ENCODE data around the gene ARHGAP21.

The ARHGAP21 gene

DNA sequence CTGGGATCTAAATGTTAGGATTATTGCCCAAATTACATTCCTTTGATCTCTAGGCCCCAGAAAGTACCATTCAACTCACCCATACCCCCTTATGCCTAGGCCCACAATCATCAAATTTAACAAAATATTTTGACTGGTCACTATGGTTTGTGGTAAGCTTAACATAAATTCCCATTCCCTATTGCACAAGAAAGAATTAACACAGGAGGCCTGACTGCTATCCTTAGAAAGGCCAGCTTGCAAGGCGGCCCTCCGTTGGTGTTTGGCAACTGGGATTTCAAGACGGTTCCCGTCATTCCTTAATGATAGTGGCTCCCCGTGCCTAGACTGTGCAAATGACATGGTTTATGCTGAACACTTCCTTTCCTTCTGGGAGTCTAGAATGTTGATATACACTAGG is 29.6 kb downstream of the ARHGAP21 start:
- no peak overlapping the region for H3K27ac ChIP-seq
- TF ChIP-seq, protein P1, sequence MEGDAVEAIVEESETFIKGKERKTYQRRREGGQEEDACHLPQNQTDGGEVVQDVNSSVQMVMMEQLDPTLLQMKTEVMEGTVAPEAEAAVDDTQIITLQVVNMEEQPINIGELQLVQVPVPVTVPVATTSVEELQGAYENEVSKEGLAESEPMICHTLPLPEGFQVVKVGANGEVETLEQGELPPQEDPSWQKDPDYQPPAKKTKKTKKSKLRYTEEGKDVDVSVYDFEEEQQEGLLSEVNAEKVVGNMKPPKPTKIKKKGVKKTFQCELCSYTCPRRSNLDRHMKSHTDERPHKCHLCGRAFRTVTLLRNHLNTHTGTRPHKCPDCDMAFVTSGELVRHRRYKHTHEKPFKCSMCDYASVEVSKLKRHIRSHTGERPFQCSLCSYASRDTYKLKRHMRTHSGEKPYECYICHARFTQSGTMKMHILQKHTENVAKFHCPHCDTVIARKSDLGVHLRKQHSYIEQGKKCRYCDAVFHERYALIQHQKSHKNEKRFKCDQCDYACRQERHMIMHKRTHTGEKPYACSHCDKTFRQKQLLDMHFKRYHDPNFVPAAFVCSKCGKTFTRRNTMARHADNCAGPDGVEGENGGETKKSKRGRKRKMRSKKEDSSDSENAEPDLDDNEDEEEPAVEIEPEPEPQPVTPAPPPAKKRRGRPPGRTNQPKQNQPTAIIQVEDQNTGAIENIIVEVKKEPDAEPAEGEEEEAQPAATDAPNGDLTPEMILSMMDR (conservative IDR thresholded peaks at IDR 0.05; ENCODE audit: low read depth): no peak
- no peak for DNase-seq (ENCODE audit: low spot score)
- POLR2A ChIA-PET (ENCODE audit: low non-redundant PET): no interaction called here
- CTCF ChIA-PET: interaction anchor here (0.6 kb wide), 1 partner anchor 1942 kb away, joined by 3 read pairs; no protein-coding TSS in a partner anchor

DNA sequence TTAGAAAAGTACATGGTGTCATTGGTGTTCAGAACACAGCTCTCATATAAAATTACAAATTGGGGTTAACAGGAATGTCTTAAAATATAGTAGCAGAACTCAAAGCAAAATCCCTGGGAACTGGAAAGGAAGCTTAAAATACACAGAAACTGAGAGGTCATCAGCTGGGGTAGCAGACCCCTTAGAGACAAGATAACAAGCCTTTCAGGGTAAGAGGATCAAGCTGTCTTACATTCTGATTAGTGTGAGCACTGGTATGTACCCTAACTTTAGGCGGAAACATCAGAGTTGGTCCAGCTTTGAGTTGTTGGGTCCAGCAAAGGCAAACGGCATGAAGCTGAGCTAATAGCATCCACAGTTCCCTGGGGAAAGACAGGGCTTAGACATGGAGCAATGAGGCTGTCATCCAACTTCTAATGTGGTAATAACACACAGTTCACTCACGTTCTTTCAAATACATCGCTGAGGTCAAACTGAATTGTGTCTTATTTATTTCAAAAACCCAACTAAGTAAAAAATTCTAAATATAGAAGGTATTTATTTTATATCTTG is 32.6 kb downstream of the ARHGAP21 start:
- TF ChIP-seq, protein P1 (conservative IDR thresholded peaks at IDR 0.05; ENCODE audit: low read depth): no peak
- no peak overlapping the region for H3K27ac ChIP-seq
- no peak for DNase-seq (ENCODE audit: low spot score)
- ChIA-PET CTCF (no interaction called here), POLR2A (ENCODE audit: low non-redundant PET) (no interaction called here)

DNA sequence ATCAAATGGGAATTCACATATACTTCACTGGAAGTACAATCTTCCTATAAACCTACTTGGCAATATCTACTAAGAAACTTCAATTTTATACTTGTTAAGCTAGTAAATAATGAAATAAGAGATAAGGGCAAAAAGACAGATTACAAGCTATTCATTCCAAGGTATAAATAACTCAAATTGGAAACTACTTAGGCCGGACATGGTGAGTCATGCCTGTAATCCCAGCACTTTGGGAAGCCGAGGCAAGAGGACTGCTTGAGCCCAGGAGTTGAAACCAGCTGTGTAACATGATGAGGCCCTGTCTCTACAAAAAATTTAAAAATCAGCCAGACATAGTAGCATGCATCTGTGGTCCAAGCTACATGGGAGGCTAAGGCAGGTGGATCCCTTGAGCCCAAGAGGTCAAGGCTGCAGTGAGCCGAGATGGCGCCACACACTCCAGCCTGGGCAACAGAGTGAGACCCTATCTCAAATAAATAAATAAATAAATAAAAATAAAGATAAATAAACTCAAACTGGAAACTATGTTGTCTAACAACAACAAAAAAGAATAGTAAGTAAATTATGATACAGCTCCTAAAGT is 37.6 kb downstream of the ARHGAP21 start:
- ChIA-PET POLR2A (ENCODE audit: low non-redundant PET) (no interaction called here), CTCF (interaction anchor here (0.6 kb wide), 1 partner anchor 19 kb away, joined by 8 read pairs; no protein-coding TSS in a partner anchor)
- DNase-seq (ENCODE audit: low spot score): no peak
- no peak overlapping the region for H3K27ac ChIP-seq
- TF ChIP-seq, protein P1 (conservative IDR thresholded peaks at IDR 0.05; ENCODE audit: low read depth): no peak

DNA sequence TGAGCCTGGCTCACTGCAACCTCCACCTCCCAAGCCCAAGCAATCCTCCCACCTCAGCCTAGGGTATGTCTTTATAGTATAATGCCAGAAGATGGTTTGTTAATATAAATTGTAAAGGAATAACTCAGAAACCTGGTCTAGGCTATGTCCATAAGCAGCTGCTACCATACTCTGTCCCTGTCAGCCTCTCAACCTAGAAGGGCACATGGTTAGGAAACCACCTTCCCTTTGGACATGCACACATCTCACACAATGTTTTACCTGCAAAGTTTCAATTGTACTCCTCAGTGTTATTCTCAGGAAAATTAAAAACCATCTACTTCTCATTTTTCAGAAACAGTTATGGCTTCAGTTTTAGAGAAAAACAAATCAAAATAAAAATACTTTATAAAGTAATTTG is 40.1 kb downstream of the ARHGAP21 start:
- POLR2A ChIA-PET (ENCODE audit: low non-redundant PET): no interaction called here
- CTCF ChIA-PET: no interaction called here
- H3K27ac ChIP-seq: no peak overlapping the region
- no peak for DNase-seq (ENCODE audit: low spot score)
- TF ChIP-seq, protein P1 (conservative IDR thresholded peaks at IDR 0.05; ENCODE audit: low read depth): no peak

DNA sequence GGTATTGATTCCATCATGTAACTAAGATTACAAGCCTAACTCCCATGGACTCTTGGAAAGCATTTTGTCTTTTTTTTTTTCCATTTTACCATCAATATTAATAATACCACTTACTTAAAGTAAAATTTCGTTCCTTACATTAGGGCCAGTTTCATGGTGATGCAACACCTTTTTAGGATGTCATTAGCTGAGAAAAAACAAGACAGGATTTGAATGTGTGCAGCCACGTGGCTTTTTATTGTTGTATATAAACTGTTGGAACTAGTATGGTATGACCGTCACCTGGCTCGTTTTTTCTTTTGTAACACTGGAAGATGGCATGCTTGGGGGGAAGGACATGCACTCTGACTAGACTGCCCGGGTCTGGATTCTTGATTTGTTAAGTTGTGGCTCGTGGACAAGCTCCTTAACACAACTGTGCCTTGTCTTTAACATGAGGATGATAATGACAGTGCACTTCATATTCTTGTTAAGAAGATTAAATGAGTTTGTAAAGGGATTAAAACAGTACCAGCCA is 42.1 kb downstream of the ARHGAP21 start:
- H3K27ac ChIP-seq: no peak overlapping the region
- no peak for DNase-seq (ENCODE audit: low spot score)
- TF ChIP-seq, protein P1 (conservative IDR thresholded peaks at IDR 0.05; ENCODE audit: low read depth): no peak
- ChIA-PET CTCF (interaction anchor here (0.6 kb wide), 1 partner anchor 275 kb away, joined by 5 read pairs; no protein-coding TSS in a partner anchor), POLR2A (ENCODE audit: low non-redundant PET) (no interaction called here)

DNA sequence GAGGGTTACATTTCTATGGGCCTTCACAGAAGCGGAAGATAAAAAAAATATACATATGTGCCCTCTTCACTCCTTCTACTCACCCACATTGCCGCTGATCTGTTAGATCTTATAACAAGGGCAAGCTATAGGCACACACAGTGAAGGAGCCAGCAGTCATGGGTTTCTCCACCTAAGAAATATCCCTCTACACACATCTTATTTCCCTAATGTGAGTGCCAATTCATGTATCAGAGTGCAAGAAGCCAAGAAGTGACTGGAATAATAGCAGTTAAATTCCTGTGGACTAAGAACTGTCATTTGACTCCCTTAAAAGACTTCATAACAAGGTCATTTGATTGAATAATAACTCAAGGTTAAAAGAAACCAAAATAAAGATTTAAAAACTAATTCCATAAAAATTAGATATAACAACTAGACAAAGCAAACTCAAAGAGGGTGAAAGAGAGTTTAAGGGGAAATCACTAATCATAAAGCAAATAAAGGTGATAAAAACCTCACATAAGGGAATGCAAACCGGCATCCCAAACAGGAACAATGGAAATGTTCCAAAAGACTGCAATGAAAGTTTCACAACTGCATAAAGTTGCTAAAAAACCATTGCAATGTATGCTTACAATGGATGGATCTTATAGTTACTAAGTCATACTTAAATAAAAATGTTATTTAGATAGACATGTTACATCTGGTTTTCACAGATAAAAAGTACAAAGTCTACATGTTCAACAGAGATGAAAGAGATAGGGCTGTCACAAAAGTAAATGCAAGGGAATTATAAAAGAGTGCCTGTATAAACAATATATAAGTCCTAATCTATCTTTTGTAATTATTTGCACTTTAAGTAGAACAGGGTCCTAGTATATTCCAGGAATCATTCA is 42.8 kb downstream of the ARHGAP21 start:
- POLR2A ChIA-PET (ENCODE audit: low non-redundant PET): no interaction called here
- TF ChIP-seq, protein P1 (conservative IDR thresholded peaks at IDR 0.05; ENCODE audit: low read depth): no peak

More for the DNA sequence above, 42.8 kb downstream of the ARHGAP21 start:
- CTCF ChIA-PET: no interaction called here
- no peak for DNase-seq (ENCODE audit: low spot score)
- no peak overlapping the region for H3K27ac ChIP-seq

Data from RWPE1 (cell line).